Immature natural killer cell (primary cell): Measurements from ENCODE around the gene AMPD2. TPM values are rescaled to one million over a fixed set of nuclear protein-coding genes. Genes with fewer than 3 reads are reported as not detected.
"Not testable (repeated sequence)": the region's sequence is repeated elsewhere in the genome, so short reads cannot be mapped to it uniquely, and the experiment has no call there.

Experiments used
- DNase-seq, 3 donors: peaks; one replicate each; pipeline ENCODE4 v3.0.0; 2022; ENCODE audit warnings: mixed read lengths in 1 of 3
- H3K27ac Mint-ChIP-seq, 6 donors: one replicate each; pipeline ENCODE4 v1.8.0; 2020; ENCODE audit warnings: mixed read lengths in 6 of 6, mild to moderate bottlenecking in 5 of 6, inconsistent platforms in 4 of 6, moderate library complexity in 3 of 6
- H3K27me3 Mint-ChIP-seq, 3 donors: one replicate each; pipeline ENCODE4 v1.8.0; 2020 to 2021; ENCODE audit warnings: low read depth in 3 of 3, mild to moderate bottlenecking in 3 of 3, mixed read lengths in 3 of 3, moderate library complexity in 3 of 3, inconsistent platforms in 1 of 3
- H3K36me3 Mint-ChIP-seq, 3 donors: one replicate each; pipeline ENCODE4 v1.8.0; 2020; ENCODE audit warnings: mixed read lengths in 3 of 3, inconsistent platforms in 2 of 3, mild to moderate bottlenecking in 2 of 3
- H3K4me1 Mint-ChIP-seq, 2 donors: one replicate each; pipeline ENCODE4 v1.8.0; 2020; ENCODE audit warnings: inconsistent platforms in 2 of 2, mild to moderate bottlenecking in 2 of 2, mixed read lengths in 2 of 2, moderate library complexity in 1 of 2
- H3K4me3 Mint-ChIP-seq, 5 donors: one replicate each; pipeline ENCODE4 v1.8.0; 2020; ENCODE audit warnings: mild to moderate bottlenecking in 5 of 5, mixed read lengths in 5 of 5, inconsistent platforms in 3 of 5, moderate library complexity in 3 of 5
- H3K9me3 Mint-ChIP-seq, 6 donors: one replicate each; pipeline ENCODE4 v1.8.0; 2020; ENCODE audit warnings: mild to moderate bottlenecking in 6 of 6, mixed read lengths in 6 of 6, inconsistent platforms in 4 of 6, moderate library complexity in 3 of 6
- polyA plus RNA-seq, 3 donors: library from polyadenylated mRNA; unstranded; fragments of 300-500 nt; fragmentation: Illumina TruSeq; gene quantifications; one replicate each; pipeline ENCODE4 v1.2.3, GENCODE V29; 2021

Gene AMPD2
- polyA plus RNA-seq, 3 donors from 2014 or later = 14.7 to 40.3 (median 28.3) TPM

DNA sequence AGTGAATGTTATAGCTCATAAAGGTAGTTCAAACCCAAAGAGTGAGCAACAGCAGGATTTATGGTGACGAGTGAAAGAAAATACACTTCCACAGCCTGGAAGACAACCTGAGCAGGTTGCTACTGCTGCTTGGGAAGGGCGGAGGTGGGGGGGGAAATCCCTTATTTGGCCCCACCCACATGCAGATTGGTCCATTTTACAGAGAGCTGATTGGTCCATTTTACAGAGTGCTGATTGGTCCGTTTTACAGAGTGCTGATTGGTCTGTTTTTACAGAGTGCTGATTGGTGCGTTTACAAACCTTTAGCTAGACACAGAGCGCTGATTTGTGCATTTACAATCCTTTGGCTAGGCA lies 50.3 kb downstream of the AMPD2 start:
- DNase-seq = peak in 1 of 3 donors; percentile 32
- H3K4me3 Mint-ChIP-seq = peak overlapping the region; percentile 71 to 88 (median 79)
- peaks cover 24 to 30% of the 10 kb centered on the region in 2 donors for H3K4me1 Mint-ChIP-seq
- not testable (repeated sequence) for H3K27me3 Mint-ChIP-seq, H3K9me3 Mint-ChIP-seq, H3K36me3 Mint-ChIP-seq
- peak overlapping the region; percentile 83 to 92 (median 86) for H3K27ac Mint-ChIP-seq

DNA sequence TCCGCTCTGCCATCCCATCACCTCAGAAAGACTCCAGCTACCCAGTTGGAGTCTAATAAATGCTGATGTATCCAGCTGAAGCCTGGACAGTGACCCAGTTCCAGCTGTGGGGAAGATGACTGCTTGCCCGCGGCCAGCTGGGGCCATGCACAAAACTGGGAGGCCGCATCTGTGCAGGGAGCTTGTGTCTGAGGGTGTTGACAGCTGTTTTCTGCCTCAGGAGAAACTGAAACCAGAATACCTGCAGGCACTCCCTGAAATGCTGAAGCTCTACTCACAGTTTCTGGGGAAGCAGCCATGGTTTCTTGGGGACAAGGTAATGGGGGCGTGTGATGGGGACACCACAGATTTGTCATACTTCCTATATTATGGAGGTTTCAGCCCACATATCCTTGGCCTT lies 51.4 kb downstream of the AMPD2 start:
- peaks cover 0 to 4% (median 0%) of the 10 kb centered on the region in 3 donors for H3K36me3 Mint-ChIP-seq
- peaks cover 3 to 5% (median 4%) of the 10 kb centered on the region in 3 donors for H3K27me3 Mint-ChIP-seq
- DNase-seq = no peak
- H3K9me3 Mint-ChIP-seq = no peaks in the 10 kb centered on the region
- peaks cover 24 to 30% of the 10 kb centered on the region in 2 donors for H3K4me1 Mint-ChIP-seq
- H3K27ac Mint-ChIP-seq = peak overlapping the region in 2 of 6 donors; percentile 30 to 87
- H3K4me3 Mint-ChIP-seq = peak overlapping the region in 1 of 5 donors; percentile 4

DNA sequence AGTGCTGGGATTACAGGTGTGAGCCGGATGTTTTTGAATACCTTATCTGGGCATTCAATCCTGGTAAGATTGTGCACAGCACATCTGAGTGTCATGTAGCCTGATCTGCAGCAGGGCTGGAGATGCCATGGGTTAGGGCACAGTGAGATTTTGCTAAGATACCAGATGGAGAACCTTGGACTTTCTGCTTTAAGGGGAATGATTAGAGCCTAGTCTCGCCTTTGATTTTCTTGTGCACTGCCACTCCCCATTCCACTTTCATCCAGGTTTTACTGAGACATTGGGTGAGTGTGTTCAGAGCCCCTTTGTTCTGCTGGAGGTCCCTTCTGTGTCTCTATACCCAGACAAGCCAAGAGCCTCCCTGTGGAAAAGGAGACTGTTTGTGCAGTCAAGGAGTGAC lies 54.2 kb downstream of the AMPD2 start:
- H3K9me3 Mint-ChIP-seq, H3K36me3 Mint-ChIP-seq, H3K27me3 Mint-ChIP-seq, H3K27ac Mint-ChIP-seq, H3K4me3 Mint-ChIP-seq, DNase-seq: not testable (repeated sequence)
- peaks cover 15 to 21% of the 10 kb centered on the region in 2 donors for H3K4me1 Mint-ChIP-seq

DNA sequence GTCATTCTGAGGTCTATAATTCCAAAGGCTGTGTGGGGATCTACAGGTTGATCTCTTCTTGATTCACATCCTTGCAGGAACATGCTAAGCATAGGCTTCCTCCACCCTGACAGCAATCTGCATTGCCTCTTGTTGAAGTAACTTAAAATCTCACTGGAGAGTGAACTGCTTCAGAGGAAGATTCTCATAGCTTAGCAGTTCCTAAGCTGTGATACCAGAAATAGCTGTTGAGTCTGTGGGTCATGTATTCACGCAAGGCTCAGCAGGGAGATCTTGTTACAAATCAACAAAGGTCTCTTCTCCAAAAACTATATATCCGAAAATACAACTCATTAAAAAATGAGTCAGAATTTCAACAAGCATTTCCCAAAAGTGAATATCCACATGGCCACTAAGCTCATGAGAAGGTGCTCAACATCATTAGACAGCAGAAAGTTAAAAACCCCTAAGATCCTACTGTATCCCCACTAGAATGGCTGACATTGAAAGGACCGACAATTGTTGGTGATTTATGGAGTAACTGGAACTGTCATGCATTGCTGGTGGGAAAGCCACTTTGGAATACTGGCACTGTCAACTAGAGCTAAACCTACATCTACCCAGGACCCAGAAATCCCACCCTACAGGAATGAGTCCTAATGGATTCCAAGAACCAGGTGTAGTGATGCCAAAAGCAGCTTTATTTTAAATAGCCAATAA lies 57.2 kb downstream of the AMPD2 start:
- not testable (repeated sequence) for H3K4me1 Mint-ChIP-seq, H3K36me3 Mint-ChIP-seq, H3K4me3 Mint-ChIP-seq, H3K9me3 Mint-ChIP-seq, DNase-seq, H3K27me3 Mint-ChIP-seq
- peak overlapping the region in 1 of 6 donors; percentile 28 for H3K27ac Mint-ChIP-seq

GRCh38 chr1:109677459-109677858 lies 57.8 kb downstream of the AMPD2 start:
- no peak for DNase-seq
- Mint-ChIP-seq H3K4me3 (no peak overlapping the region), H3K27ac (no peak overlapping the region), H3K4me1 (no peaks in the 10 kb centered on the region), H3K27me3 (no peaks in the 10 kb centered on the region), H3K9me3 (no peaks in the 10 kb centered on the region), H3K36me3 (peaks cover 0 to 4% (median 4%) of the 10 kb centered on the region in 3 donors)

DNA sequence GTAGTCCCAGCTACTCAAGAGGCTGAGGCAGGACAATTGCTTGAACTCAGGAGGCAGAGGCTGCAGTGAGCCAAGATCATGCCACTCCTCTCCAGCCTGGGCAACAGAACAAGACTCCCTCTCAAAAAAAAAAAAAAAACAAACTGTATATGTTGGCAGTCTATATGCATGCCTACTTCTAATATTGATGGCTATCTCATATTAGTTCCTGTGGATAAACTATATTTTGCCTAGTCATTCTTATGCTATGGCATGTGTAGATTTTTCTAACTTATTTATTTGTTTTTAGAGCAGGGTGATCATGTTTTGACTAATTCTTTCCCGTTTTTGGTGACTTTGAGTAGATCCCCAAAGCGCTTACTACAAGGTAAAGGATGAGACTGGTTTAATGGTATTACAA lies 59.0 kb downstream of the AMPD2 start:
- not testable (repeated sequence) for H3K4me1 Mint-ChIP-seq, H3K4me3 Mint-ChIP-seq

More for the DNA sequence above, 59.0 kb downstream of the AMPD2 start:
- not testable (repeated sequence) for H3K36me3 Mint-ChIP-seq, H3K9me3 Mint-ChIP-seq, H3K27ac Mint-ChIP-seq, H3K27me3 Mint-ChIP-seq, DNase-seq

Other genes starting within 250 kb of the AMPD2 start
- gene SORT1, start 221.9 kb upstream of the AMPD2 start, polyA plus RNA-seq = 1 to 10 TPM in 1 of 3 donors, under 1 TPM in 1, not detected in 1; 0.54 to 1.6 TPM
- 100 to 1,000 TPM; 115 to 146 (median 123) TPM for gene PSMA5, start 193.4 kb upstream of the AMPD2 start, polyA plus RNA-seq
- gene SYPL2, start 153.3 kb upstream of the AMPD2 start, polyA plus RNA-seq = under 1 TPM in 2 of 3 donors, not detected in 1; 0.08 to 0.28 TPM
- 1 to 10 TPM in 2 of 3 donors, under 1 TPM in 1; 0.94 to 8.9 (median 4.1) TPM for gene ATXN7L2, start 135.9 kb upstream of the AMPD2 start, polyA plus RNA-seq
- gene CYB561D1, start 125.7 kb upstream of the AMPD2 start, polyA plus RNA-seq = 10 to 100 TPM in 2 of 3 donors, 1 to 10 TPM in 1; 8.8 to 20.3 (median 10.2) TPM
- 10 to 100 TPM in 1 of 3 donors, 1 to 10 TPM in 2; 3.6 to 12.5 (median 5.0) TPM for gene AMIGO1, start 110.1 kb upstream of the AMPD2 start, polyA plus RNA-seq
- gene GPR61, start 80.0 kb upstream of the AMPD2 start, polyA plus RNA-seq = not detected
- gene GNAI3, start 71.2 kb upstream of the AMPD2 start, polyA plus RNA-seq = 10 to 100 TPM in 2 of 3 donors, 1 to 10 TPM in 1; 8.8 to 16.8 (median 10.3) TPM
- not detected for gene GNAT2, start 221 bp upstream of the AMPD2 start, polyA plus RNA-seq
- gene GSTM4, start 36.3 kb downstream of the AMPD2 start, polyA plus RNA-seq = 10 to 100 TPM; 10.9 to 33.4 (median 21.0) TPM
- 10 to 100 TPM; 32.6 to 51.2 (median 42.5) TPM for gene GSTM2, start 48.2 kb downstream of the AMPD2 start, polyA plus RNA-seq
- 10 to 100 TPM in 1 of 3 donors, not detected in 2; 35.4 TPM for gene GSTM1, start 68.0 kb downstream of the AMPD2 start, polyA plus RNA-seq
- gene GSTM5, start 92.4 kb downstream of the AMPD2 start, polyA plus RNA-seq = under 1 TPM in 1 of 3 donors, not detected in 2; 0.23 TPM
- gene GSTM3, start 121.2 kb downstream of the AMPD2 start, polyA plus RNA-seq = 1 to 10 TPM; 1.1 to 7.1 (median 5.9) TPM
- under 1 TPM in 2 of 3 donors, not detected in 1; 0.09 to 0.13 TPM for gene EPS8L3, start 144.1 kb downstream of the AMPD2 start, polyA plus RNA-seq